GM18870 (cell line): ENCODE results near the gene ZBTB7C.
"Not testable (repeated sequence)": the region's sequence is repeated elsewhere in the genome, so short reads cannot be mapped to it uniquely, and the experiment has no call there.

ENCODE experiments used
- ATAC-seq: cut with Tn5 transposase; IDR thresholded peaks from one replicate; pipeline ENCODE4 v1.9.1; 2021; ENCODE audit warnings: moderate library complexity; ENCODE audit not compliant: unreplicated experiment

Gene ZBTB7C

DNA sequence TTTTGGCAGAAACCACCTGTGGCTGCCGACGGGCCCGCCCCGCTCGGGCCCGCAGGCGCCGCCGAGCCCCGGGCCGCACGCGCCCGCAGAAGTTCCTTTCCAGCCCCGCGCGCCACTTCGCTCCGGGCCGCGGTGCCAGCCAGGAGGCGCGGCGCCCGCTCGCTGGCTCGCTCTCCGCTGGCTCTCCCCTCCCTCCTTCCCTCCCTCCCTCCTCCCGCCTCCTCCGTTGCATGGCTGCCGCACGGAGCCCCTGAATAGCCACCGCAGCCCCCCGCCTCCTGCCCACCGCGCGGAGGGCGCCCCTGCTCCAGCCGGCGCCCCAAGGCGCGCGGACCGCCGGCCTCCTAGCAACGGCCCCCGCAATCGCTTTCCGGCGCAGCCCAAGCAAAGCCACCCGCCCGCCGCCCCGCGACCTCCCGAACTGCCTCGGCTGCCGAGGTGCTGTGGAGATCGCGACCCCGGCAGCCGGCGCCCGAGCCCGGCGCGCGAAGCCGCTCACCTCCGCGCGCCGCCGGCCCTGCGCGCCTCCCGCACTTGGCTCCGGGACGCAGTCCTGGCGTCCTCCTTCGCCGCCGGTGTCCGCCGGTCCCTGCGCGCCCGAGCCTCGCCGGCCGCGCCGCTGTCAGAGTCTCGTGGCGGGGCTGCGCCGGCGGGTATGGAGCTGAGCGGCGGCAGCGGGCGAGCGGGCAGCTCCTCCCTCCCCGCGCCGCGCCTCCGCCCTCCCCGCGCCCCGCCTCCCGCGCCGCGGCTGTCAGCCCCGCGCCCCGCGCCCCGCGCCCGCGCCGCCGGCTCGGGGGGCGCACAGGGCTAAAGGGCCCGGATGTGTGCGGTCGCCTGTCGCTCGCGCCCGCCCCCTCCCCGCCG, at the start of gene ZBTB7C:
ZBTB7C (minus strand) TSS at position 657 of the 864 bp plus-strand sequence.
- no peak for ATAC-seq

DNA sequence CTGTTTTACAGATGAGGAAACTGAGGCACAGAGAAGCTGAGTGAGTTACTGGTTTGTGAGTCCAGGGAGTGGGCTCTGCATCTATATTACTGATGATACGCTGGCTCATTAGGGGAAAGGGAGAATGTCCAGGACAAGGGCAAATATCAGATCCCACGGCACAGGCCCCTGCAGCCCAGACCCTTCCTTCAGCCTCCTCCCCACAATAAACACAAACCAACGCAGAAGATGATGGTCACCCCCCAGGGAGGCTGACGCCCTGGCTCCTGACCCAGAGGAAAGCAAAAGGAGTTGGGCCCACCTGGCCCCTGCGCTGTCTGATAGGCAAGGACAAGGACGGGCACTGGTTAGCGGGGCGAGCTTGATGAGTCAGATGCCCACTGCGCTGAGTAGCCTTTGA, 47.7 kb upstream of the ZBTB7C start:
- ATAC-seq, result no peak

DNA sequence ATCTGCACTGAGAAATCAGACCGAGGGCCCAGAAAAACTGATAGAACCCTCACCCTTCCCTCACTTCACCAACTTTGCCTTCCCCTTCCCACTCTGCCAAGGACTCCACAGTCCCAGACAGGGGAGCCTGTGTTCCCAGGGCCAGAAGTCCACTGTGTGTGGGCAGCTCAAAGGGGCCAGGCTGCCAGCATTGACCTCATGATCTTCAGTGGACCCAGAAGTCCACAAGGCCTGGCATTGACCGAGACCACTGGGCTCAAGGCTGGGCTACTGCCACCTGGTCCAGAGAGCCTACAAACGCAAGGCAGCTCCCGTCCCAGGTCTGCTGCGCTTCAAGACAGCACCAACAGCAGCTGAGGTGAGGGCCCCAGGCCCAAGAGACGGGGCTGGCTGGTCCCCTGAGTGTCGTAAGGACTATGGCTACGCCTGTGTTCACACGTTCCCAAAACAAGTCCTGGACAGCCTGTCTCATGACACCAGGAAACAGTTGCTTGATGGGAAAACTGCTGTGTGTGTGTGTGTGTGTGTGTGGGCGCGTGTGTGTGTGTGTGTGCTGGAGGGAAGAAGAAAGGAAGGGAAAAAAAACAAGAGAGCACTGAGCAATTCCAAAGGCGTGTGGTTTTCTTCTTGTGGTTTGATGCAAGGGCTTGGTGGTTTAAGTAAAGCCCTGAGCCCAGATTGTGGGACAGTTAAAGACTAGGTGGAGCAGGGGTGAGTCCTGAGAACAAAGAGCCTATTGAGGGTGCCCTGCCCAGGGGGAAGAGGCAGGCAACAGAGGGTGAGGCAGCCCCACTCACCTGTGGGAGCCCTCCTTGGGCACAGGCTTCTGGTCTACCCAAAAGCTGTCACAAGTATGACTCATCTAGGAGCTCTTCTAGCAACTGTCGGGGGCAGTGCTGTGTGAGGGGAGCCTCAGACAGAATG, 46.6 kb upstream of the ZBTB7C start:
- ATAC-seq, result no peak

- no peak for ATAC-seq
Observed at GRCh38 chr18:48454261-48454757, 45.1 kb upstream of the ZBTB7C start.

GRCh38 chr18:48453330-48454066, 44.3 kb upstream of the ZBTB7C start:
- ATAC-seq, result no peak

GRCh38 chr18:48452861-48453323, 43.7 kb upstream of the ZBTB7C start:
- ATAC-seq, result no peak

DNA sequence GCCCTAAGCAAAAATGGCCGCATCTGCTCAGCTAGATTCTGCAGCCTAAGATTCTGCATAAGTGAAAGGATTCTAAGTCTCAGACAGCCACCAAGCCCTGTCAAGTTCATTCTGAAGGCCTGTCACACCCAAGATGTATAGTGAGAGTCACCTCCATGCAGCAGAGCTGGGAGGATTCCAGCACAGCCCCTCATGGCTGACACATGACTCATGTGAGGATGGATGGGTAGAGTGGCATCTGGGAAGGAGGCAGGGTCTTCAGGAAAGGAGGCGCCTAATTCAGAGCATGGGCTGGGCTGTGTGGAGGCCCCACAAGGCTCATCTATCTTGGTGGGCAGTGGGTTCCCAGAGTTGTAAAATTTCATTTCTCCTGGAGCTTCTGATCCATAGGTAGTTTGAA, 41.5 kb upstream of the ZBTB7C start:
- ATAC-seq, result no peak

- no peak for ATAC-seq
Observed at GRCh38 chr18:48446582-48447225, 37.5 kb upstream of the ZBTB7C start.

DNA sequence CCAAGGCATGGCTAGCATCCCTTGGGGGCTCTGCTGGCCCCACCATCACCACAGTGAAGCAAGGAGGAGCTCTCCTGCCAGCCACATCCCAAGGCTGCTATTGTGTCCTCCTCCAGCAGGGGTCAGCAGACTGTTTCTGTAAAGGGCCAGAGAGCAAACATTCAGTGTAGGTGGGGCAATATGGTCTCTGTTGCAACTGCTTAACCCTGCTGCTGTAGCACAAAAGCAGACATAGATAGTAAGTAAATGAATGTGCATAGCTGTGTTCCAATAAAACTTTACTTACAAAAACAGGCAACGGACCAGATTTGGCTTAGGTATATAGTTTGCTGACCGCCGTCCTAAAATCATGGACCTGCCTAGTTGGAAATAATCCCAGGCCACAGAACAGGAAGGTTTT, 36.4 kb upstream of the ZBTB7C start:
- ATAC-seq, result no peak

- no peak for ATAC-seq
Observed at GRCh38 chr18:48442761-48443160, 33.6 kb upstream of the ZBTB7C start.

GRCh38 chr18:48441405-48441881, 32.3 kb upstream of the ZBTB7C start:
- no peak for ATAC-seq

GRCh38 chr18:48440924-48441323, 31.7 kb upstream of the ZBTB7C start:
- ATAC-seq, result no peak

GRCh38 chr18:48436907-48437306, 27.7 kb upstream of the ZBTB7C start:
- ATAC-seq, result no peak

- not testable (repeated sequence) for ATAC-seq
Observed at GRCh38 chr18:48434382-48434781, 25.2 kb upstream of the ZBTB7C start.

- no peak for ATAC-seq
Observed at GRCh38 chr18:48433541-48433940, 24.4 kb upstream of the ZBTB7C start.

- no peak for ATAC-seq
Observed at GRCh38 chr18:48430150-48430549, 21.0 kb upstream of the ZBTB7C start.

GRCh38 chr18:48428475-48429177, 19.4 kb upstream of the ZBTB7C start:
- ATAC-seq, result no peak

DNA sequence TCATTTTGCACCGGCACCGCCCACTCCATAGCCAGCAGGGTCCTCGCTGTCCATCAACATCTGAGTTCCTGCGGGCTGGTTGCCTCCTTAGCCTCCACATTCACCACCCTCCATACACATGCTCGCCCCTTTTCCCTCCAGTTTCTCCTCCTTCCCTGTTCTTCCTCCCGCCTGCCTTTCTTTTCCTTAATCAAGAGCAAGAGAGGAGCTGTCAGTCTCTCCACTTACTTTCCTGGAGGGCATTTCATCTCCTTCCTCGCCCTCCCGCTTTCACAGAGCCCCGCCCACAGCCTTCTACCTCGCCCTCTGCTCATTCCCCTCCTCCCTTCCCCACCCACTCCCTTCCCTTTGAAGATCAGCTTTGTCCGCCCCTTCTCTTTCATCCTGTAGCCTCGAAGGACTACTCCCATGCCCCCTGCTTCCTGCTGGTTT, 13.8 kb upstream of the ZBTB7C start:
- no peak for ATAC-seq

- ATAC-seq, result no peak
Observed at GRCh38 chr18:48419277-48420022, 10.3 kb upstream of the ZBTB7C start.
